ENCODE data around the gene SBF2. TPM values are rescaled to one million over a fixed set of nuclear protein-coding genes. Genes with fewer than 3 reads are reported as not detected.

SBF2 gene
- total and polyA plus RNA-seq, 2 of the 13 experiments (the other 11 are each of a cell fraction or from before 2014, with no cell fraction given) = 24.0 to 45.8 TPM

DNA sequence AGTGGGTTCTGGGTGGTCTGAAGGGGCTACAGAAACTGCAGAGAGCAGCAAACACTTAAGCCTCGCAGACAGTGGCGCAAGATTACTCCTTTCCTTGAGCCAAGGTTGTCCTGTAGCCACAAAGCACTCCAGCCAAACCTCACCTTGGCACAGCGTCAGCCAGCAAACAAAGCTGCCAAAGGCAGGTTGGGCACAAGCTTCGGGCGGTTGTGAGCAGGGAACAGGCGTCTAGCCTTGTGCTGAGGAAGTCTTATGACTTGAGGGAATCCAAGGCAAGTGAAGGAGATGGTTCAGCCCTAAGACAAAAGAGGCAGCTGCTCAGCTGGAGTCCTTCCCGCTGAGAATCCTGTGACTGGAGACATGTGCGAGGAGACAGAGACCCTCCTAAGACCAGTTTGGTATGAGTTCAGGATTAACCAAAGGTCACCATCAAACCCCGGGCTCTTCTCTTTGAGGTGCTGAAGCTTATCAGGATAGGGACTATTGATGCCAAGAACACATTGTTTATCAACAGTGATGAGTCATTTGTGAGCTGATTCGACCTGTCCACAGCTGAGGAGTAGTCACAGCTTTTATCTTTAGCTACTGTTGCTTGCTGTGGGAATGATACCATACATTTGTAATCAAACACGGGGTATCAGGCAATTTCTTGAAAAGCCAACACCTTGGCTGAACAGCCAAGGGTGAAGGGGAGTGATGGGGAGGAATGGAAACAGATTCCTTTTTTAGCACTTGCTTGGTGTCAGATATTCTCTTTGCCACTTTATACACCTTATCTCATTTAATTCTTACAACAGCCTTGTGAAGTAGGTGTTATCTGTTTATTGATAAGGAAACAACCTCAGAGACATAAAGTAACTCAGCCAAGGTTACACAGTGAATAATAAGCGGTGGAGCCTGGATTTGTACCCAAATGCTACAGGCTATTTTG is 15.4 kb upstream of the SBF2 start (continued):
- TF ChIP-seq, protein P1, sequence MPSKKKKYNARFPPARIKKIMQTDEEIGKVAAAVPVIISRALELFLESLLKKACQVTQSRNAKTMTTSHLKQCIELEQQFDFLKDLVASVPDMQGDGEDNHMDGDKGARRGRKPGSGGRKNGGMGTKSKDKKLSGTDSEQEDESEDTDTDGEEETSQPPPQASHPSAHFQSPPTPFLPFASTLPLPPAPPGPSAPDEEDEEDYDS (CRISPR knock-in tag; IDR thresholded peaks at IDR 0.05) = no peak
- TF ChIP-seq, protein P2, sequence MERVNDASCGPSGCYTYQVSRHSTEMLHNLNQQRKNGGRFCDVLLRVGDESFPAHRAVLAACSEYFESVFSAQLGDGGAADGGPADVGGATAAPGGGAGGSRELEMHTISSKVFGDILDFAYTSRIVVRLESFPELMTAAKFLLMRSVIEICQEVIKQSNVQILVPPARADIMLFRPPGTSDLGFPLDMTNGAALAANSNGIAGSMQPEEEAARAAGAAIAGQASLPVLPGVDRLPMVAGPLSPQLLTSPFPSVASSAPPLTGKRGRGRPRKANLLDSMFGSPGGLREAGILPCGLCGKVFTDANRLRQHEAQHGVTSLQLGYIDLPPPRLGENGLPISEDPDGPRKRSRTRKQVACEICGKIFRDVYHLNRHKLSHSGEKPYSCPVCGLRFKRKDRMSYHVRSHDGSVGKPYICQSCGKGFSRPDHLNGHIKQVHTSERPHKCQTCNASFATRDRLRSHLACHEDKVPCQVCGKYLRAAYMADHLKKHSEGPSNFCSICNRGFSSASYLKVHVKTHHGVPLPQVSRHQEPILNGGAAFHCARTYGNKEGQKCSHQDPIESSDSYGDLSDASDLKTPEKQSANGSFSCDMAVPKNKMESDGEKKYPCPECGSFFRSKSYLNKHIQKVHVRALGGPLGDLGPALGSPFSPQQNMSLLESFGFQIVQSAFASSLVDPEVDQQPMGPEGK (CRISPR knock-in tag; IDR thresholded peaks at IDR 0.05) = no peak
- TF ChIP-seq FOXK1 (CRISPR knock-in tag; IDR thresholded peaks at IDR 0.05; ENCODE audit: borderline replicate concordance, low read depth) = peak; percentile 59; the same call in 1 of the 2 replicates
- TF ChIP-seq POLR2AphosphoS2 (IDR thresholded peaks at IDR 0.05; ENCODE audit: low read depth, low read length) = no peak
- no peak for TF ChIP-seq ZMYM4 (CRISPR knock-in tag; IDR thresholded peaks at IDR 0.05)
- no peak for TF ChIP-seq NR3C1 (CRISPR knock-in tag; IDR thresholded peaks at IDR 0.05)
- TF ChIP-seq, protein P3, sequence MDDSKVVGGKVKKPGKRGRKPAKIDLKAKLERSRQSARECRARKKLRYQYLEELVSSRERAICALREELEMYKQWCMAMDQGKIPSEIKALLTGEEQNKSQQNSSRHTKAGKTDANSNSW (CRISPR knock-in tag; IDR thresholded peaks at IDR 0.05; ENCODE audit: borderline replicate concordance) = no peak
- TF ChIP-seq THRA (CRISPR knock-in tag; IDR thresholded peaks at IDR 0.05; ENCODE audit: borderline replicate concordance) = 0 out of 2 replicates have a peak, but pooled peaks have one; percentile 30
- TF ChIP-seq ZFAT (CRISPR knock-in tag; conservative IDR thresholded peaks at IDR 0.05) = no peak
- TF ChIP-seq POLR2AphosphoS5 (IDR thresholded peaks at IDR 0.05; ENCODE audit: low read depth, low read length) = no peak
- TF ChIP-seq SMAD1 (CRISPR knock-in tag; IDR thresholded peaks at IDR 0.05; ENCODE audit: borderline replicate concordance, low read depth) = no peak
- TF ChIP-seq, protein P4, sequence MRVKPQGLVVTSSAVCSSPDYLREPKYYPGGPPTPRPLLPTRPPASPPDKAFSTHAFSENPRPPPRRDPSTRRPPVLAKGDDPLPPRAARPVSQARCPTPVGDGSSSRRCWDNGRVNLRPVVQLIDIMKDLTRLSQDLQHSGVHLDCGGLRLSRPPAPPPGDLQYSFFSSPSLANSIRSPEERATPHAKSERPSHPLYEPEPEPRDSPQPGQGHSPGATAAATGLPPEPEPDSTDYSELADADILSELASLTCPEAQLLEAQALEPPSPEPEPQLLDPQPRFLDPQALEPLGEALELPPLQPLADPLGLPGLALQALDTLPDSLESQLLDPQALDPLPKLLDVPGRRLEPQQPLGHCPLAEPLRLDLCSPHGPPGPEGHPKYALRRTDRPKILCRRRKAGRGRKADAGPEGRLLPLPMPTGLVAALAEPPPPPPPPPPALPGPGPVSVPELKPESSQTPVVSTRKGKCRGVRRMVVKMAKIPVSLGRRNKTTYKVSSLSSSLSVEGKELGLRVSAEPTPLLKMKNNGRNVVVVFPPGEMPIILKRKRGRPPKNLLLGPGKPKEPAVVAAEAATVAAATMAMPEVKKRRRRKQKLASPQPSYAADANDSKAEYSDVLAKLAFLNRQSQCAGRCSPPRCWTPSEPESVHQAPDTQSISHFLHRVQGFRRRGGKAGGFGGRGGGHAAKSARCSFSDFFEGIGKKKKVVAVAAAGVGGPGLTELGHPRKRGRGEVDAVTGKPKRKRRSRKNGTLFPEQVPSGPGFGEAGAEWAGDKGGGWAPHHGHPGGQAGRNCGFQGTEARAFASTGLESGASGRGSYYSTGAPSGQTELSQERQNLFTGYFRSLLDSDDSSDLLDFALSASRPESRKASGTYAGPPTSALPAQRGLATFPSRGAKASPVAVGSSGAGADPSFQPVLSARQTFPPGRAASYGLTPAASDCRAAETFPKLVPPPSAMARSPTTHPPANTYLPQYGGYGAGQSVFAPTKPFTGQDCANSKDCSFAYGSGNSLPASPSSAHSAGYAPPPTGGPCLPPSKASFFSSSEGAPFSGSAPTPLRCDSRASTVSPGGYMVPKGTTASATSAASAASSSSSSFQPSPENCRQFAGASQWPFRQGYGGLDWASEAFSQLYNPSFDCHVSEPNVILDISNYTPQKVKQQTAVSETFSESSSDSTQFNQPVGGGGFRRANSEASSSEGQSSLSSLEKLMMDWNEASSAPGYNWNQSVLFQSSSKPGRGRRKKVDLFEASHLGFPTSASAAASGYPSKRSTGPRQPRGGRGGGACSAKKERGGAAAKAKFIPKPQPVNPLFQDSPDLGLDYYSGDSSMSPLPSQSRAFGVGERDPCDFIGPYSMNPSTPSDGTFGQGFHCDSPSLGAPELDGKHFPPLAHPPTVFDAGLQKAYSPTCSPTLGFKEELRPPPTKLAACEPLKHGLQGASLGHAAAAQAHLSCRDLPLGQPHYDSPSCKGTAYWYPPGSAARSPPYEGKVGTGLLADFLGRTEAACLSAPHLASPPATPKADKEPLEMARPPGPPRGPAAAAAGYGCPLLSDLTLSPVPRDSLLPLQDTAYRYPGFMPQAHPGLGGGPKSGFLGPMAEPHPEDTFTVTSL (CRISPR knock-in tag; IDR thresholded peaks at IDR 0.05; ENCODE audit: borderline replicate concordance) = peak; percentile 33; the same call in 1 of the 2 replicates
- no peak for TF ChIP-seq KLF9 (CRISPR knock-in tag; IDR thresholded peaks at IDR 0.05; ENCODE audit: low read depth)
- no peak for TF ChIP-seq FOXP1 (IDR thresholded peaks at IDR 0.05)
- peak; percentile 84 for TF ChIP-seq FOXP1 (CRISPR knock-in tag; IDR thresholded peaks at IDR 0.05)
- peak; percentile 52; the same call in 1 of the 2 replicates for TF ChIP-seq KMT2B (CRISPR knock-in tag; IDR thresholded peaks at IDR 0.05)
- peak; percentile 97 for TF ChIP-seq FOSL2 (CRISPR knock-in tag; IDR thresholded peaks at IDR 0.05)
- no peak for TF ChIP-seq SIN3A (IDR thresholded peaks at IDR 0.05; ENCODE audit: borderline replicate concordance, low read depth, low read length)
